ENCODE results near the gene CHCHD6. TPM values are rescaled to one million over a fixed set of nuclear protein-coding genes. Genes with fewer than 3 reads are reported as not detected.

CHCHD6 gene
- total and polyA plus RNA-seq, 2 of the 4 experiments (the other 2 are of a cell fraction): 18.8 to 28.9 TPM

DNA sequence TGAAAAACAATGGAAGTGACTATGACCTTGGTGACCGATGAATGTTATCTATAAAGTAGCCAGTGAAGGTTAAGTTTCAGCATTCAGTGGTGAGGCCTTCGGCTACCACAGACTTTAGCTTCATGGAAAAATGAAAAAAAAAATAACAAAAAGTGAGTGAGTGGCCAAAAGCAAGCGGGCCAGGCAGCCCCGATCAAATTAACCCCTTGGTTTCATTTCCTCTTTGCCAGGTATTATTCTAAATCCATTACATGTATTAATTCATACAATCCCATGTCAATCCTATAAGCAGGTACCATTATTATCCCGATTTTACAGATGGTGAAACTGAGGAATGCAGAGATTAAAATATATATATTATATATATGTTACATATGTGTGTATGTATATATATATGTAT is 21.0 kb upstream of the CHCHD6 start:
- H3K4me1 ChIP-seq (ENCODE audit: control insufficient read depth, insufficient read depth, low read length): no peaks in the 10 kb centered on the region
- H2BK5ac ChIP-seq (ENCODE audit: low read depth, low read length, poor library complexity, severe bottlenecking): no peak overlapping the region
- ChIA-PET POLR2A (ENCODE audit: unreplicated experiment) (no interaction called here), CTCF (interaction anchor here (1.1 to 1.3 kb wide), 2 partner anchors 12 to 23 kb away, joined by 3 read pairs; no protein-coding TSS in a partner anchor)
- no CpG with 5 or more reads among the region's 5 CpGs for WGBS, 2 experiments (ENCODE audit: extremely low coverage in 2 of 2, insufficient read length in 1 of 2)
- dilution Hi-C loops (cut with HindIII; ENCODE audit: low sequenced_read_pairs, unreplicated experiment) (no loop called here), intact Hi-C loops (cut with micrococcal nuclease) (no loop called here), in situ Hi-C loops (cut with MboI; ENCODE audit: low sequenced_read_pairs) (no loop called here)
- TF ChIP-seq MXI1 (IDR thresholded peaks at IDR 0.05; ENCODE audit: borderline replicate concordance, low read depth, low read length) (no peak), NFE2L2 (IDR thresholded peaks at IDR 0.05; ENCODE audit: low read depth, low read length) (no peak), RCOR1 (IDR thresholded peaks at IDR 0.05; ENCODE audit: insufficient replicate concordance, low read length) (no peak), CEBPB (IDR thresholded peaks at IDR 0.05; ENCODE audit: low read depth, low read length) (no peak)
- H3K36me3 ChIP-seq (ENCODE audit: control insufficient read depth, insufficient read depth, low read length): no peaks in the 10 kb centered on the region
- H3K9ac ChIP-seq (ENCODE audit: low read depth, low read length): no peak overlapping the region
- H3K27ac ChIP-seq (ENCODE audit: insufficient read depth, low read length): no peak overlapping the region
- no peak overlapping the region for H2BK20ac ChIP-seq (ENCODE audit: low read depth, low read length)
- H2BK120ac ChIP-seq (ENCODE audit: low read depth, low read length): no peak overlapping the region
- H3K18ac ChIP-seq (ENCODE audit: low read depth, low read length): no peak overlapping the region
- no peak overlapping the region for H4K8ac ChIP-seq (ENCODE audit: low read depth in 2 of 2, low read length in 2 of 2)
- H4K20me1 ChIP-seq (ENCODE audit: insufficient read depth, low read length): no peaks in the 10 kb centered on the region
- H2AK5ac ChIP-seq (ENCODE audit: low read depth, low read length): no peak overlapping the region
- H3K4ac ChIP-seq (ENCODE audit: low read depth, low read length): no peak overlapping the region
- no peak overlapping the region for H3K56ac ChIP-seq (ENCODE audit: extremely low read depth, insufficient read depth, low read length)
- H2AFZ ChIP-seq (replicated peaks; ENCODE audit: low read length, poor library complexity): no peak overlapping the region
- no TSS peak for BruUV-seq (replicated peaks)
- ATAC-seq (ENCODE audit: low read depth) (no peak), DNase-seq (no peak)
- H3K4me2 ChIP-seq (ENCODE audit: low read depth, low read length): no peak overlapping the region
- no peak overlapping the region for H4K5ac ChIP-seq (ENCODE audit: low read depth, low read length)
- no peaks in the 10 kb centered on the region for H3K9me3 ChIP-seq (ENCODE audit: control insufficient read depth, insufficient read depth, low read length)
- H3K4me3 ChIP-seq (ENCODE audit: insufficient read depth, low read depth, low read length): no peak overlapping the region
- no peaks in the 10 kb centered on the region for H3K9me1 ChIP-seq (ENCODE audit: insufficient read depth, low read length)
- no peak overlapping the region for H3K14ac ChIP-seq (replicated peaks; ENCODE audit: low read depth, low read length)
- no peak overlapping the region for H2BK15ac ChIP-seq (ENCODE audit: low read depth, low read length)
- H2AK9ac ChIP-seq (replicated peaks; ENCODE audit: low read depth, low read length, poor library complexity): no peak overlapping the region
- H3K27me3 ChIP-seq (ENCODE audit: control insufficient read depth, insufficient read depth, low read length): peaks cover 32% of the 10 kb centered on the region
- no peaks in the 10 kb centered on the region for H3K79me1 ChIP-seq (ENCODE audit: low read depth in 1 of 2, low read length in 2 of 2)
- H3K23ac ChIP-seq (ENCODE audit: low read depth, low read length): no peak overlapping the region
- no peak overlapping the region for H4K91ac ChIP-seq (ENCODE audit: insufficient read depth, low read depth, low read length)

Data from IMR-90 (cell line).